ENCODE data around the gene GRB2. TPM values are rescaled to one million over a fixed set of nuclear protein-coding genes. Genes with fewer than 3 reads are reported as not detected.

The GRB2 gene
- total RNA-seq, 1 experiment from 2014 or later = 79.7 TPM

DNA sequence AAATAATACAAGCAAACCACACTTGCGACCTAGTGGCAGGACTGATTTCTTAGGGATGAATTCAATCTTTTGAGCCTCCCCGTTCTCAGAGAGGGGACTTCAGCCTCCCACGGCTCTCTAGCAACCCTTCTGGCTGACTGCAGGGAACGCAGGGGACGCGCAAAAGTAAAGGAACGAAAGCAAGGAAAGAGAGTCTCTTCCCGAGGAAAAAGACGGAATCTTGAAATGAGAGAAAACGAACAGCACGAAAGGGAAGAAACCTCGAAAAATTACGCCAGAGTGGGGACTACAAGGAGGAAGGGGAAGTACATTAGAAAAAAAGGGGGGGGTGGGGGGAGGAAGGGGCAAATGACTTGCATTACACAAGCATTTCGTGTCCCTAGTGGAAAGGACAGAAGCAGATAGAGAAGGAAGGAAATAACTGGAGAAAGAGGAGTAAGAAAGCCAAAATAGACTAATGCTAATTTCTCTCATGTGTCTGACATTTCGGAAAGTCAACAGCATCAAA is 1.2 kb downstream of the GRB2 start:
- intact Hi-C loops (cut with micrococcal nuclease; ENCODE audit: unreplicated experiment) = loop anchor here (1.0 kb wide), 1 partner anchor 81 kb away; no protein-coding TSS in a partner anchor
- Mint-ChIP-seq H3K4me3 (ENCODE audit: low read depth, unreplicated experiment) (peak overlapping the region; percentile 73), H3K36me3 (ENCODE audit: insufficient read depth, unreplicated experiment) (peaks cover 35% of the 10 kb centered on the region), H3K27ac (ENCODE audit: unreplicated experiment) (peak overlapping the region; percentile 55), H3K9me3 (ENCODE audit: low read depth, unreplicated experiment) (no peaks in the 10 kb centered on the region), H3K4me1 (ENCODE audit: low read depth, unreplicated experiment) (peaks cover 13% of the 10 kb centered on the region), H3K27me3 (ENCODE audit: unreplicated experiment) (peaks cover 27% of the 10 kb centered on the region)
- TF ChIP-seq, protein P1, sequence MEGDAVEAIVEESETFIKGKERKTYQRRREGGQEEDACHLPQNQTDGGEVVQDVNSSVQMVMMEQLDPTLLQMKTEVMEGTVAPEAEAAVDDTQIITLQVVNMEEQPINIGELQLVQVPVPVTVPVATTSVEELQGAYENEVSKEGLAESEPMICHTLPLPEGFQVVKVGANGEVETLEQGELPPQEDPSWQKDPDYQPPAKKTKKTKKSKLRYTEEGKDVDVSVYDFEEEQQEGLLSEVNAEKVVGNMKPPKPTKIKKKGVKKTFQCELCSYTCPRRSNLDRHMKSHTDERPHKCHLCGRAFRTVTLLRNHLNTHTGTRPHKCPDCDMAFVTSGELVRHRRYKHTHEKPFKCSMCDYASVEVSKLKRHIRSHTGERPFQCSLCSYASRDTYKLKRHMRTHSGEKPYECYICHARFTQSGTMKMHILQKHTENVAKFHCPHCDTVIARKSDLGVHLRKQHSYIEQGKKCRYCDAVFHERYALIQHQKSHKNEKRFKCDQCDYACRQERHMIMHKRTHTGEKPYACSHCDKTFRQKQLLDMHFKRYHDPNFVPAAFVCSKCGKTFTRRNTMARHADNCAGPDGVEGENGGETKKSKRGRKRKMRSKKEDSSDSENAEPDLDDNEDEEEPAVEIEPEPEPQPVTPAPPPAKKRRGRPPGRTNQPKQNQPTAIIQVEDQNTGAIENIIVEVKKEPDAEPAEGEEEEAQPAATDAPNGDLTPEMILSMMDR (IDR thresholded peaks at IDR 0.05; ENCODE audit: unreplicated experiment) = peak; percentile 80
- peak; percentile 73 for DNase-seq
- CTCF ChIA-PET = interaction anchor here (0.6 to 1.1 kb wide), 3 partner anchors 81 to 115 kb away, joined by 3 to 6 read pairs (median 4); partner anchors contain the start of gene SLC25A19
- TSS peak; percentile 24 for BruUV-seq (replicated peaks)

GRCh38 chr17:75403131-75403530 is 2.3 kb downstream of the GRB2 start:
- intact Hi-C loops (cut with micrococcal nuclease; ENCODE audit: unreplicated experiment) = no loop called here
- BruUV-seq (replicated peaks) = no TSS peak
- no peak for DNase-seq
- Mint-ChIP-seq H3K4me1 (ENCODE audit: low read depth, unreplicated experiment) (peaks cover 13% of the 10 kb centered on the region), H3K36me3 (ENCODE audit: insufficient read depth, unreplicated experiment) (peaks cover 35% of the 10 kb centered on the region), H3K9me3 (ENCODE audit: low read depth, unreplicated experiment) (no peaks in the 10 kb centered on the region), H3K27me3 (ENCODE audit: unreplicated experiment) (peaks cover 15% of the 10 kb centered on the region), H3K4me3 (ENCODE audit: low read depth, unreplicated experiment) (peak overlapping the region; percentile 73), H3K27ac (ENCODE audit: unreplicated experiment) (no peak overlapping the region)
- TF ChIP-seq, protein P1 (IDR thresholded peaks at IDR 0.05; ENCODE audit: unreplicated experiment) = no peak
- CTCF ChIA-PET = interaction anchor here (0.6 to 1.1 kb wide), 3 partner anchors 21 to 202 kb away, joined by 3 to 6 read pairs (median 4); no protein-coding TSS in a partner anchor

GRCh38 chr17:75402026-75402425 is 3.5 kb downstream of the GRB2 start:
- peaks cover 35% of the 10 kb centered on the region for H3K36me3 Mint-ChIP-seq (ENCODE audit: insufficient read depth, unreplicated experiment)
- no peaks in the 10 kb centered on the region for H3K9me3 Mint-ChIP-seq (ENCODE audit: low read depth, unreplicated experiment)
- intact Hi-C loops (cut with micrococcal nuclease; ENCODE audit: unreplicated experiment) = no loop called here
- peaks cover 13% of the 10 kb centered on the region for H3K4me1 Mint-ChIP-seq (ENCODE audit: low read depth, unreplicated experiment)
- CTCF ChIA-PET = no interaction called here
- TF ChIP-seq, protein P1 (IDR thresholded peaks at IDR 0.05; ENCODE audit: unreplicated experiment) = no peak
- no peak overlapping the region for H3K27ac Mint-ChIP-seq (ENCODE audit: unreplicated experiment)
- DNase-seq = no peak
- no TSS peak for BruUV-seq (replicated peaks)
- H3K4me3 Mint-ChIP-seq (ENCODE audit: low read depth, unreplicated experiment) = no peak overlapping the region
- peaks cover 4% of the 10 kb centered on the region for H3K27me3 Mint-ChIP-seq (ENCODE audit: unreplicated experiment)

DNA sequence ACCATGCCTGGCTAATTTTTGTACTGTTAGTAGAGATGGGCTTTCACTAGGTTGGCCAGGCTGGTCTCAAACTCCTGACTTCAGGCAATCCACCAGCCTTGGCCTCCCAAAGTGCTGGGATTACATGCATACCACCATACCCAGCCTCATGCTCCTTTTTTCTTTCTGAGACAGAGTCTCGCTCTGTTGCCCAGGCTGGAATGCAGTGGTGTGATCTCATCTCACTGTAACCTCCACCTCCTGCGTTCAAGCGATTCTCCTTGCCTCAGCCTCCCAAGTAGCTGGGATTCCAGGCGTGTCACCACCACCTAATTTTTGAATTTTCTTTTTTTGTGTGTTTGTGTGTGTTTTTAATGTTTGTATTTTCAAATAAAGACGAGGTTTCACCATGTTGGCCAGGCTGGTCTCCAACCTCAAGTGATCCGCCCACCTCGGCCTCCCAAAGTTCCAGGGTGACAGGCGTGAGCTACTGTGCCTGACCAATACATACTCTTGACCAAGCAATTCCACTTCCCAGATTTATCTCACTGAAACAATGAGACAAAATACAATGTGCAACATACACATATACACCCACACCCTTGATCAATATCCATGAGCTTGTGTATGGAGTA is 5.0 kb downstream of the GRB2 start:
- TF ChIP-seq, protein P1 (IDR thresholded peaks at IDR 0.05; ENCODE audit: unreplicated experiment) = no peak
- DNase-seq = no peak
- H3K27ac Mint-ChIP-seq (ENCODE audit: unreplicated experiment) = no peak overlapping the region
- no TSS peak for BruUV-seq (replicated peaks)
- peaks cover 7% of the 10 kb centered on the region for H3K4me1 Mint-ChIP-seq (ENCODE audit: low read depth, unreplicated experiment)
- H3K27me3 Mint-ChIP-seq (ENCODE audit: unreplicated experiment) = no peaks in the 10 kb centered on the region
- peaks cover 24% of the 10 kb centered on the region for H3K36me3 Mint-ChIP-seq (ENCODE audit: insufficient read depth, unreplicated experiment)
- intact Hi-C loops (cut with micrococcal nuclease; ENCODE audit: unreplicated experiment) = no loop called here
- no peaks in the 10 kb centered on the region for H3K9me3 Mint-ChIP-seq (ENCODE audit: low read depth, unreplicated experiment)
- CTCF ChIA-PET = interaction anchor here (0.8 kb wide), 1 partner anchor 23 kb away, joined by 6 read pairs; no protein-coding TSS in a partner anchor
- H3K4me3 Mint-ChIP-seq (ENCODE audit: low read depth, unreplicated experiment) = no peak overlapping the region
